Measurements from ENCODE around the gene ZC2HC1B. TPM values are rescaled to one million over a fixed set of nuclear protein-coding genes. Genes with fewer than 3 reads are reported as not detected.

Gene ZC2HC1B
- total and polyA plus RNA-seq, 9 donors, result 0.53 TPM; not detected in 8

DNA sequence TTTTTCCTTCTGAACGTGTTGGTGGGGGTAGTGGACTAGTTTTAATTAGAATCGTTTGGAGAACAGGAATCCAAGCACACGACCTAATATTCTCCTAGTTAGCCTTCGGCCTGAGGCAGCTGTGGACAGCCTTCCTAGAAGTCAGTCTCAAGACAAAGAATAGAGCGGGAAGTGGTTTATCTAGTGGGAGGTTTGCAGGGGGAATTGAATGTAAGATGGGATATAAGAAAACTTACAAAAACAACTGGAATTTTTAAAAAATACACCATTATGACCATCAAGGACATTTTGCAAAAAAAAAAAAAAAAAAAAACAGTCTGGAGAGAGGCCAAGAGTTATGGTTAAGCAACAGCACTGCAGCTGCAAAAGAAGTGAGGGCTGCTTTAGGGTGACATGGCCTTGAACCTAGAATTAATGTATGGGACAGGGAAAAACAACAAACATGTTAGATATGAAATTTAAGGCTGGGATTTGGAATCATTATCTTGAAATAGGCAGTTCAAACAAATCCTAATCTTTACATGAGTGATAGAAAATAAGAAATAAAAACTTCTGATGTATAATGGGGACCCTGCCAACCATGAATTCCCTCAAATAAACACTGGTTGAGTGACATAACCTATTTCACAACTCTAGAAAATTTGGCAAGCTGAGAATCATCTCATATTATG is 103.6 kb downstream of the ZC2HC1B start:
- H3K4me3 ChIP-seq (ENCODE audit: low read length), result no peak overlapping the region
- no peaks in the 10 kb centered on the region for H3K9me3 ChIP-seq (replicated peaks; ENCODE audit: control insufficient read depth, low read depth, low read length)
- no peaks in the 10 kb centered on the region for H3K27me3 ChIP-seq (ENCODE audit: control insufficient read depth, insufficient read depth, low read length)
- peaks cover 28% of the 10 kb centered on the region for H3K36me3 ChIP-seq (ENCODE audit: control insufficient read depth, insufficient read depth, low read length)
- peaks cover 36% of the 10 kb centered on the region for H3K4me1 ChIP-seq (ENCODE audit: control insufficient read depth, insufficient read depth, low read length)
- peak; percentile 85 for DNase-seq
- peak overlapping the region; percentile 71 for H3K27ac ChIP-seq (ENCODE audit: low read length)
- WGBS (ENCODE audit: insufficient coverage), result no CpG with 5 or more reads among the region's 5 CpGs

GRCh38 chr6:143969077-143969476 is 104.8 kb downstream of the ZC2HC1B start:
- no peak for DNase-seq
- Histone ChIP-seq H3K27ac (ENCODE audit: low read length) (peak overlapping the region; percentile 20), H3K27me3 (ENCODE audit: control insufficient read depth, insufficient read depth, low read length) (no peaks in the 10 kb centered on the region), H3K9me3 (replicated peaks; ENCODE audit: control insufficient read depth, low read depth, low read length) (no peaks in the 10 kb centered on the region), H3K36me3 (ENCODE audit: control insufficient read depth, insufficient read depth, low read length) (peaks cover 21% of the 10 kb centered on the region), H3K4me3 (ENCODE audit: low read length) (no peak overlapping the region), H3K4me1 (ENCODE audit: control insufficient read depth, insufficient read depth, low read length) (peaks cover 33% of the 10 kb centered on the region)
- WGBS (ENCODE audit: insufficient coverage), result no CpG with 5 or more reads among the region's 2 CpGs

DNA sequence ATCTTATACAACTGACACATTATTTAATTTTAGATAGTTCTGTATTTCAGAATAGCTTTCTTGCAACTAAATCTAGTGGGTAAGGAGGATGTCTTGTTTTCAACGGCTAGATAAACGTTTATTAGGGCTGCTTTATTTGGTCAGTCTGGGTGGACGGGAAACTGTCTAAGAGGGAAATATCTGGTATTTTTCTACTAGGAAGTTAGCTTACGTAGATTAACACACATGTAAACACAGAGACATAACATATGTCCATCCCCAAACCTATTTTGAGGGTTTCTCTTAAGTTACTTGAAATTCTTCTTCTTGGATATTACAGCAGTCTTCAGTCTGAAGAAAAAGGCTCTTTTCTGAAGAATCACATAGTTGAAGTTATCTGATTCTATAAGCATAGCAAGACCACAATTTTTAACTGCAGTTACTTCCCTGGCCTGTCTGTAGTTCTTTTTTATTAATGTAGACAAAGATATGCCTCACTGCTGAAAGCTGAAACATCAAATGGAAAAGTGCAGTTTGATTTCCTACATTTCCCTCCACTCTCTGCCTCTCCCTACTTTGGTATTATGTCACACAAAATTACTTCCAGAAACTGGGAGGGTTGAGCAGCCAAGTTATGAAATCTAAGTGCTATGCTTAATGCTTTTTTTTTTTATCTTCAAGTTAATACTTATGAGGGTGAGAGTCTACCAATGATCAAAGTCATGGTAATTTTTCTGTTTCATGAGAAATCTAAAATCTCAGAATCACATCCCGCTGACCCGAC is 106.4 kb downstream of the ZC2HC1B start:
- DNase-seq, result peak; percentile 94
- Histone ChIP-seq H3K27ac (ENCODE audit: low read length) (peak overlapping the region; percentile 66), H3K9me3 (replicated peaks; ENCODE audit: control insufficient read depth, low read depth, low read length) (no peaks in the 10 kb centered on the region)

DNA sequence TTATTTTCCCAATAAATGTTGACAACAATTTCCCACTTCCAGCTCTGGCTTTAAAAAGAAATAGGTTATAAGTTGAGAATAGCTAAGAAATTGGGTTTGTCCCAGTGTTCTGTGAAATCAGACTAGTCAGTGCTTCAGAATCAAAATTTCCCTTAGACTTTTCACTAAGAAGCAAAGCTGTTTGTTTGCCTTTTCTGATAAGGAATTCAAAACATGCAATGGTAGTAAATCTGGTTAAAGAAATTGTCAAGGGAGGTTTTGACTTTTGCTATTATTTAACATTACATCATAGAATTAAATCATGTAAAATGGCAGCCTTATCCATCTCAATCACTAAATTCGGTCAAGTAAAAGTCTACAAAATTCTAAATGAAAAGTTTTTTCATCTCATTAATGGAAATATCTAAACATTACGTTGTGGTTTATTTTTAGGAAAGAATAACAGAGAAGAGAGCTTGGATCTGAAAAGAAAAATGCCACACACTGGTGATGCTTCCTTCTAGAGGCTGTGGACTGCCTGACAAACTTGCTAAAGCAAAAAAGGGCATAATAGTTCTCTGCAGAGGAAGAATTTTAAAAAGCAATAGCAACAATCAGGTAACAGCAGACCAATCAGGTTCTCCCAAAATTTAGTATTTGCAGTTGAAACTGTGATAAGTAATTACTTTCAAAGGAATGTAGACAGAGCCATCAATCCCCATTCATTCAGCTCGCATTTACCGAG is 107.4 kb downstream of the ZC2HC1B start:
- Histone ChIP-seq H3K27ac (ENCODE audit: low read length) (peak overlapping the region; percentile 66), H3K27me3 (ENCODE audit: control insufficient read depth, insufficient read depth, low read length) (no peaks in the 10 kb centered on the region), H3K4me1 (ENCODE audit: control insufficient read depth, insufficient read depth, low read length) (peaks cover 18% of the 10 kb centered on the region), H3K4me3 (ENCODE audit: low read length) (no peak overlapping the region), H3K36me3 (ENCODE audit: control insufficient read depth, insufficient read depth, low read length) (peaks cover 10% of the 10 kb centered on the region), H3K9me3 (replicated peaks; ENCODE audit: control insufficient read depth, low read depth, low read length) (no peaks in the 10 kb centered on the region)
- WGBS (ENCODE audit: insufficient coverage), result no CpG with 5 or more reads among the region's 4 CpGs
- DNase-seq, result peak; percentile 67

More for the DNA sequence above, 106.4 kb downstream of the ZC2HC1B start:
- peaks cover 12% of the 10 kb centered on the region for H3K36me3 ChIP-seq (ENCODE audit: control insufficient read depth, insufficient read depth, low read length)
- H3K4me3 ChIP-seq (ENCODE audit: low read length), result no peak overlapping the region
- no CpG with 5 or more reads among the region's 6 CpGs for WGBS (ENCODE audit: insufficient coverage)
- peaks cover 21% of the 10 kb centered on the region for H3K4me1 ChIP-seq (ENCODE audit: control insufficient read depth, insufficient read depth, low read length)
- H3K27me3 ChIP-seq (ENCODE audit: control insufficient read depth, insufficient read depth, low read length), result no peaks in the 10 kb centered on the region

- DNase-seq, result peak; percentile 45
- H3K27ac ChIP-seq (ENCODE audit: low read length), result peak overlapping the region; percentile 65
- peaks cover 12% of the 10 kb centered on the region for H3K4me1 ChIP-seq (ENCODE audit: control insufficient read depth, insufficient read depth, low read length)
- H3K9me3 ChIP-seq (replicated peaks; ENCODE audit: control insufficient read depth, low read depth, low read length), result no peaks in the 10 kb centered on the region
- peaks cover 6% of the 10 kb centered on the region for H3K36me3 ChIP-seq (ENCODE audit: control insufficient read depth, insufficient read depth, low read length)
- WGBS (ENCODE audit: insufficient coverage), result 44% methylated on average over 9 of the region's 13 CpGs
- no peaks in the 10 kb centered on the region for H3K27me3 ChIP-seq (ENCODE audit: control insufficient read depth, insufficient read depth, low read length)
- H3K4me3 ChIP-seq (ENCODE audit: low read length), result no peak overlapping the region
Observed at GRCh38 chr6:143973097-143973966, 109.1 kb downstream of the ZC2HC1B start.

DNA sequence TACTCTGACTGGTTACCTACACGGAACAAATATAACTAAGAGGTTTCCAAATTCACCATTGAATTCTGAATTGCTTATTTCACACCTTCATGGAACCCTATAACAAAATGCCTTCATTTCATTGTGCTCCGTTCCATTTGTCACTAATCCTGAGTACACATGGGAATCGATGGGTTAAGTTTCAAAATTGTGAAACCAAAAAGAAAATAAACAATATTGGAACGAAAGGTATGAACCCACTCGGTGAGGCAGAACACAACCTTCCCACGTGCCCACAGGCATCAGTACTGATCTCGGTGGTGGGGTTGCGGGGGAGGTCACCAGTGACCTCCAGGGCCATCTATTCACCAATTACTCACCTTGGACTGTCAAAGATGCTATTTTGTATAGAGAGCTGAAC is 109.8 kb downstream of the ZC2HC1B start:
- no CpG with 5 or more reads among the region's 8 CpGs for WGBS (ENCODE audit: insufficient coverage)

DNA sequence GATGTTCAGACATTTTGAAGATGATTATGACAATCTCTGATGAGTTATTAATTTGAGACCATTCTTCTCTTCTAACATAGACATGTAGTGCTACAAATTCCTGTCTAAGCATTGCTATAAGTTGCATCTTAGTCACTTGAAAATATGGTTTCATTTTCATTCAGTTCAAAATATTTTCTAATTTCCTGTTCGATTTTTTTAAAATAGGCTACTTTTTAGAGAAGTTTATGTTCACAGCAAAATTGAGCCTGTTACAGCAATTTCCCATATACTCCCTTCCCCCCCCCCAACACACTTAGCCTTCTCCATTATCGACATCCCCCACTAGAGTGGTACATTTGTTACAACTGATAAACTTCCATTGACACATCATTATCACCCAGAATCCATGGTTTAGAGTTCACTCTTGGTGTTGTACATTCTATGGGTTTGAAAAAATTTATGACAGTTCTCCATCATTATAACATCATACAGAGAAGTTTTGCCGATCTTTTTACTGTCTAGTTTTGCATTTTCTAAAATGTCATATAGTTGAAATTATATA is 112.6 kb downstream of the ZC2HC1B start:
- no CpG with 5 or more reads among the region's 3 CpGs for WGBS (ENCODE audit: insufficient coverage)
- no peak overlapping the region for H3K4me3 ChIP-seq (ENCODE audit: low read length)
- no peaks in the 10 kb centered on the region for H3K27me3 ChIP-seq (ENCODE audit: control insufficient read depth, insufficient read depth, low read length)
- H3K36me3 ChIP-seq (ENCODE audit: control insufficient read depth, insufficient read depth, low read length), result peaks cover 5% of the 10 kb centered on the region
- no peak overlapping the region for H3K27ac ChIP-seq (ENCODE audit: low read length)
- peaks cover 10% of the 10 kb centered on the region for H3K4me1 ChIP-seq (ENCODE audit: control insufficient read depth, insufficient read depth, low read length)
- DNase-seq, result no peak
- H3K9me3 ChIP-seq (replicated peaks; ENCODE audit: control insufficient read depth, low read depth, low read length), result no peaks in the 10 kb centered on the region

More for the DNA sequence above, 109.8 kb downstream of the ZC2HC1B start:
- DNase-seq, result no peak
- Histone ChIP-seq H3K4me1 (ENCODE audit: control insufficient read depth, insufficient read depth, low read length) (peaks cover 11% of the 10 kb centered on the region), H3K27me3 (ENCODE audit: control insufficient read depth, insufficient read depth, low read length) (no peaks in the 10 kb centered on the region), H3K9me3 (replicated peaks; ENCODE audit: control insufficient read depth, low read depth, low read length) (no peaks in the 10 kb centered on the region), H3K27ac (ENCODE audit: low read length) (no peak overlapping the region), H3K4me3 (ENCODE audit: low read length) (no peak overlapping the region), H3K36me3 (ENCODE audit: control insufficient read depth, insufficient read depth, low read length) (peaks cover 2% of the 10 kb centered on the region)

GRCh38 chr6:143980921-143981320 is 116.6 kb downstream of the ZC2HC1B start:
- Histone ChIP-seq H3K9me3 (replicated peaks; ENCODE audit: control insufficient read depth, low read depth, low read length) (no peaks in the 10 kb centered on the region), H3K4me3 (ENCODE audit: low read length) (no peak overlapping the region), H3K36me3 (ENCODE audit: control insufficient read depth, insufficient read depth, low read length) (peaks cover 17% of the 10 kb centered on the region), H3K27ac (ENCODE audit: low read length) (no peak overlapping the region), H3K4me1 (ENCODE audit: control insufficient read depth, insufficient read depth, low read length) (no peaks in the 10 kb centered on the region), H3K27me3 (ENCODE audit: control insufficient read depth, insufficient read depth, low read length) (no peaks in the 10 kb centered on the region)
- DNase-seq, result no peak
- WGBS (ENCODE audit: insufficient coverage), result no CpG with 5 or more reads among the region's 1 CpG

- WGBS (ENCODE audit: insufficient coverage), result 85% methylated on average over 2 of the region's 2 CpGs
- no peaks in the 10 kb centered on the region for H3K4me1 ChIP-seq (ENCODE audit: control insufficient read depth, insufficient read depth, low read length)
- no peak for DNase-seq
- H3K4me3 ChIP-seq (ENCODE audit: low read length), result no peak overlapping the region
- no peaks in the 10 kb centered on the region for H3K9me3 ChIP-seq (replicated peaks; ENCODE audit: control insufficient read depth, low read depth, low read length)
- no peak overlapping the region for H3K27ac ChIP-seq (ENCODE audit: low read length)
- no peaks in the 10 kb centered on the region for H3K27me3 ChIP-seq (ENCODE audit: control insufficient read depth, insufficient read depth, low read length)
- peaks cover 17% of the 10 kb centered on the region for H3K36me3 ChIP-seq (ENCODE audit: control insufficient read depth, insufficient read depth, low read length)
Observed at GRCh38 chr6:143982968-143983367, 118.7 kb downstream of the ZC2HC1B start.

All from muscle of leg (tissue), 11 donors.